HAP-1 (cell line): ENCODE measurements around the gene PPM1J.
A peak's percentile ranks its signal among the peaks of the same experiment; 100 is the strongest.
"Not testable (repeated sequence)": the region's sequence is repeated elsewhere in the genome, so short reads cannot be mapped to it uniquely, and the experiment has no call there.

Source experiments
- DNase-seq, 2 experiments: peaks; one replicate each; pipeline ENCODE4 v3.0.0-alpha.2; 2016 to 2020; ENCODE audit warnings: low spot score in 2 of 2
- H3K27me3 ChIP-seq: fragments of 250-450 bp; sonication (Bioruptor Pico); 2 replicates; pipeline ENCODE4 v1.5.1; 2020; ENCODE audit warnings: low read depth, mild to moderate bottlenecking, moderate library complexity
- H3K36me3 ChIP-seq: fragments of 250-450 bp; sonication (Bioruptor Pico); replicated peaks from 2 replicates; pipeline ENCODE4 v1.5.1; 2020; ENCODE audit warnings: mild to moderate bottlenecking
- H3K4me1 ChIP-seq: fragments of 250-450 bp; sonication (Bioruptor Pico); 2 replicates; pipeline ENCODE4 v1.5.1; 2020; ENCODE audit warnings: mild to moderate bottlenecking
- H3K4me3 ChIP-seq: fragments of 250-450 bp; sonication (Bioruptor Pico); 2 replicates; pipeline ENCODE4 v1.5.1; 2020; ENCODE audit warnings: mild to moderate bottlenecking, moderate library complexity
- H3K9me3 ChIP-seq: fragments of 250-450 bp; sonication (Bioruptor Pico); 2 replicates; pipeline ENCODE4 v1.5.1; 2020; ENCODE audit warnings: mild to moderate bottlenecking, moderate library complexity
- in situ Hi-C: fragments of 300-500 bp; cut with MboI; formaldehyde crosslinking; loops from 3 replicates; pipeline ENCODE4 v1.14.3; 2020; ENCODE audit warnings: low sequenced_read_pairs, inconsistent platforms, mixed read lengths

PPM1J gene

DNA sequence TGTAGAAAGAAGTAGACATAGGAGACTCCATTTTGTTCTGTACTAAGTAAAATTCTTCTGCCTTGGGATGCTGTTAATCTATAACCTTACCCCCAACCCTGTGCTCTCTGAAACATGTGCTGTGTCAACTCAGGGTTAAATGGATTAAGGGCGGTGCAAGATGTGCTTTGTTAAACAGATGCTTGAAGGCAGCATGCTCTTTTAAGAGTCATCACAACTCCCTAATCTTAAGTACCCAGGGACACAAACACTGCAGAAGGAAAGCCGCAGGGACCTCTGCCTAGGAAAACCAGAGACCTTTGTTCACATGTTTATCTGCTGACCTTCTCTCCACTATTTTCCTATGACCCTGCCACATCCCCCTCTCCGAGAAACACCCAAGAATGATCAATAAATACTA is 13.9 kb upstream of the PPM1J start:
- H3K36me3 ChIP-seq, DNase-seq, in situ Hi-C loops, H3K9me3 ChIP-seq, H3K27me3 ChIP-seq, H3K4me1 ChIP-seq, H3K4me3 ChIP-seq: not testable (repeated sequence)

DNA sequence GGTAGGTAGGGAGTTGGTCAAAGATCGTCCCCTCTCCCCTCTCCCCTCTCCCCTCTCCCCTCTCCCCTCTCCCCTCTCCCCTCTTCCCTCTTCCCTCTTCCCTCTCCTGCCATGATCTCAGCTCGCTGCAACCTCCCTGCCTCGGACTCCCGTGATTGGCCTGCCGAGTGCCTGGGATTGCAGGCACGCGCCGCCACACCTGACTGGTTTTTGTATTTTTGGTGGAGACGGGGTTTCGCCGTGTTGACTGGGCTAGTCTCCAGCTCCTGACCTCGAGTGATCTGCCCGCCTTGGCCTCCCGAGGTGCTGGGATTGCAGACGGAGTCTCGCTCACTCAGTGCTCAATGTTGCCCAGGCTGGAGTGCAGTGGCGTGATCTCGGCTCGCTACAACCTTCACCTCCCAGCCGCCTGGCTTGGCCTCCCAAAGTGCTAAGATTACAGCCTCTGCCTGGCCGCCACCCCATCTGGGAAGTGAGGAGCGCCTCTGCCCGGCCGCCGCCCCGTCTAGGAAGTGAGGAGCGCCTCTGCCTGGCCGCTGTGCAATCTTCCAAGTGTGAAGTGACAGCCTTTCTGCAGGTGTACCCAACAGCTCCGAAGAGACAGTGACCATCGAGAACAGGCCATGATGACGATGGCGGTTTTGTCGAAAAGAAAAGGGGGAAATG is 13.3 kb upstream of the PPM1J start:
- in situ Hi-C loops, H3K27me3 ChIP-seq, DNase-seq, H3K4me3 ChIP-seq, H3K9me3 ChIP-seq, H3K4me1 ChIP-seq, H3K36me3 ChIP-seq: not testable (repeated sequence)

DNA sequence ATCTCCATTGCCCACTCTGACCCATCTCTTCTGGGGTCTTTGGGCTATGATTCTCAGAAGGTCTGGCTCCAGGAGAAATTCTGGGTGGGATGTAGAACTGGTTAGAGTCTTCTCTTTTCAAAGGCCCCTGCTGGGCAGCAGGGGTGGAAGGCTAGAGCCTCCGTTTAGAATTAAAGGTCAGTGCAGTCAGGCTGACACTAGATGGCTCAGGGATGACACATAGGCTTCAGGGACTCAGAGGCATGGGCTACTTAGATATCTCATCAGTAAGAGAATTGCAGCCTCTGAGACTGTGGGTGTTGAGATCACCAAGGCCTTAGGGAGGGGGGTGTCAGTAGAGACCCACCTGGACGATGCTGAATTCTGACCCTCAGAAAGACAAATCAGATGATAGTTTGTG is 12.6 kb upstream of the PPM1J start:
- Histone ChIP-seq H3K36me3 (no peaks in the 10 kb centered on the region), H3K9me3 (no peaks in the 10 kb centered on the region), H3K27me3 (no peaks in the 10 kb centered on the region), H3K4me3 (no peak overlapping the region), H3K4me1 (no peaks in the 10 kb centered on the region)
- DNase-seq: no peak
- in situ Hi-C loops: no loop called here

DNA sequence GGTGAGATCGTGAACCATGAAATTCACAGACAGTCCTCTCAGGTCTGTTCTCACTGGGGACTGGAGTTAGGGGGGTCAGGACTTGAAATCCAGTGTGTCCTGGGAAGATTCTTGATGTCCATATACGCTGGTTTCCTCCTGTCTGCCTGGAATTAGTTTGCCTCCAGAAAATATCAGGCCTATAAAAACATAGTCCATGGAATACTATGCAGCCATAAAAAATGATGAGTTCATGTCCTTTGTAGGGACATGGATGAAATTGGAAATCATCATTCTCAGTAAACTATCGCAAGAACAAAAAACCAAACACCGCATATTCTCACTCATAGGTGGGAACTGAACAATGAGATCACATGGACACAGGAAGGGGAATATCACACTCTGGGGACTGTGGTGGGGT is 9.1 kb upstream of the PPM1J start:
- H3K36me3 ChIP-seq, in situ Hi-C loops, DNase-seq, H3K27me3 ChIP-seq, H3K4me1 ChIP-seq, H3K9me3 ChIP-seq, H3K4me3 ChIP-seq: not testable (repeated sequence)

DNA sequence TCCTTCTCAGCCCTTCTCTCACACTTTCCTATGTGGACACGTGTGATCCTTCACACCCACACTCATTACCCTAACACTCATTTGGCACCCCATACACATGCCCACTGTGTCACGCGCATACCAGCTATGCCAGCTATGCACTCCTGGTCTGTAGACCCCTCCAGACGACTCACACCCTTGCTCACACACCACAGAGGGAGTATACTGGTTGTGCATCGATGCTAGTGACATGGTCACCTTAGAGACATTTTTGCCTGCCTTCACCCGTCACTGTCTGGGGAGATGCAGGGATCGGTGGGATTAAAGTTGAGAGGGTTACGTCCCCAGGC is 8.3 kb upstream of the PPM1J start:
- no peak overlapping the region for H3K4me3 ChIP-seq
- H3K27me3 ChIP-seq: peaks cover 6% of the 10 kb centered on the region
- no peaks in the 10 kb centered on the region for H3K9me3 ChIP-seq
- in situ Hi-C loops: no loop called here
- DNase-seq: no peak
- no peaks in the 10 kb centered on the region for H3K36me3 ChIP-seq
- H3K4me1 ChIP-seq: peaks cover 2% of the 10 kb centered on the region; the same call in 1 of the 2 replicates

DNA sequence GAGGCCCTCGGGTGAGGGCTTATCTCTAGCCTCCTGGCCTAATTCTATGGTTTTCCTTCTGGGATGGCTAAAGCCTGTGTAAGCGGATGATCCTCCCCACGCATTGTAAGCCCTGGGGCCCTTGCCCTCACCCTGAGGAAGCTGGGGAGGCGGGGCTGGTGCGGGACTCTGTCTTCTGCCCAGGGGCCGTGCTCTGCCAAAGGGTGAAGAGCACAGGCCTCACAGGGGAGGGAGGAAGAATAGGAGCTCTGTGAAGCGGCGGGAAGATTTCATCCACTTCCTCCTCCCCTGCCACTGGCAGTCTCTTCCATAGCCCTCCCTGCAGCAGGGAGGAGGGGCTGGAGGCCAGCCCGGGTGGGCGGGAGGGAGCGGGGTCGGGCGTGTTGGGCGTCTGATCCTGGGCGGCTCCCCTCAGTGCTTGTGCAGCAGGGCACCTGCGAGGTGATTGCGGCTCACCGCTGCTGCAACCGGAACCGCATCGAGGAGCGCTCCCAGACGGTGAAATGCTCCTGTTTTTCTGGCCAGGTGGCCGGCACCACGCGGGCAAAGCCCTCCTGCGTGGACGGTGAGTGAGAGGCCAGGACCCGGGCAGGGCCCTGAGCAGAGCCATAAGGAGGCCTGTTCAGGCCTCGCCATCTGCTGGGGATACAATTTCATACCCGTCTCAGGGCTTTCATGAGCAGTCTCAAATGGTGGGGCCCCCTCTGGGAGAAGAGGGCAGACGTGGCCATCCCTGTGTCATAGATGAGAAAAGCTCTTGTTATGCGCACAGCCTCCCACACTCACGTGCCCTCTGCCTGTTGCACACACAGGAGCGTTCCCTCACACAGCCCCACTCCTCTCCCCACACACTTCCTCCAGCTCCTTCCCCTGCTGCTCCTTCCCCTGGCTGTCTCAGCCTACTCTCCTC is 7.7 kb upstream of the PPM1J start:
- in situ Hi-C loops: no loop called here
- Histone ChIP-seq H3K36me3 (no peaks in the 10 kb centered on the region), H3K27me3 (peaks cover 12% of the 10 kb centered on the region), H3K9me3 (no peaks in the 10 kb centered on the region), H3K4me3 (no peak overlapping the region), H3K4me1 (peaks cover 2% of the 10 kb centered on the region; the same call in 1 of the 2 replicates)
- DNase-seq: peak in 1 of 2 experiments; percentile 67

DNA sequence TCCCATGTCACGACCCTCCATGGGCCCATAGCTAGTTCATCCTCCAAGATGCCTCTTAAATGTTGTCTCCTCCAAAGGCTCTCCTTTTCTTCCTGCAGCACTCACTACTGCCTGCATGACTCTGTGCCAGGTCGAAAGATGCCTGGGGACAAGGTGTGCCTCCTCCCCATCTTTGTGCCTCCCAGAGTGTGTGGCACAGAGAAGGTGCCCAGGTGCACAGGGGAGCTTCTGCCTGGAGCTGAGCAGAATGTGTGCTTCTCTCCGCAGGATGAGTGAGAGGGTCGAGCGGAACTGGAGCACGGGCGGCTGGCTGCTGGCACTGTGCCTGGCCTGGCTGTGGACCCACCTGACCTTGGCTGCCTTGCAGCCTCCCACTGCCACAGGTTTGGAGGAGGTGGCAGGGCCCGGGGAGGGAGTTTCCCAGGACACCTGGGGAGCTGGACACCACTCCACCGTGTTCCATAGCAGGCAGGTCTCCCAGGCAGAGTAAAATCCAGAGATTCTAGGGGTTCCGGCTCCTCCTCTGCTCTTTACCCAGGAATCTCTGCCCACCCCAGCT is 6.9 kb upstream of the PPM1J start:
- no peak overlapping the region for H3K4me3 ChIP-seq
- in situ Hi-C loops: no loop called here
- no peaks in the 10 kb centered on the region for H3K9me3 ChIP-seq
- H3K36me3 ChIP-seq: no peaks in the 10 kb centered on the region
- DNase-seq: no peak
- peaks cover 13% of the 10 kb centered on the region for H3K27me3 ChIP-seq
- H3K4me1 ChIP-seq: peaks cover 2% of the 10 kb centered on the region; the same call in 1 of the 2 replicates

DNA sequence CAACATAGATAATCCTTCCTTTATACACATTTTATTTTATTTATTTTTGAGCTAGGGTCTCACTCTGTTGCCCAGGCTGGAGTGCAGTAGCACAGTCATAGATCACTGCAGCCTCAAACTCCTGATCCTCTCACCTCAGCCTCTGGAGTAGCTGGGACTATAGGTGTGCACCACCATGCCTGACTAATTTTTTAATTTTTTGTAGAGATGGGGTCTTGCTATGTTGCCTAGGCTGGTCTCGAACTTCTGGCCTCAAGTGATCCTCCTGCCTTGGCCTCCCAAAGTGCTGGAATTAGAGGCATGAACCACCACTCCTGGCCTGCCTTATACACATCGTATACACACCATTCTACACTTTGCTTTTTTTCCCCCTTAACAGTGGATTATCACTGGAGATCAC is 6.2 kb upstream of the PPM1J start:
- peaks cover 15% of the 10 kb centered on the region for H3K27me3 ChIP-seq
- H3K4me3 ChIP-seq, H3K9me3 ChIP-seq, H3K4me1 ChIP-seq, in situ Hi-C loops, DNase-seq, H3K36me3 ChIP-seq: not testable (repeated sequence)

DNA sequence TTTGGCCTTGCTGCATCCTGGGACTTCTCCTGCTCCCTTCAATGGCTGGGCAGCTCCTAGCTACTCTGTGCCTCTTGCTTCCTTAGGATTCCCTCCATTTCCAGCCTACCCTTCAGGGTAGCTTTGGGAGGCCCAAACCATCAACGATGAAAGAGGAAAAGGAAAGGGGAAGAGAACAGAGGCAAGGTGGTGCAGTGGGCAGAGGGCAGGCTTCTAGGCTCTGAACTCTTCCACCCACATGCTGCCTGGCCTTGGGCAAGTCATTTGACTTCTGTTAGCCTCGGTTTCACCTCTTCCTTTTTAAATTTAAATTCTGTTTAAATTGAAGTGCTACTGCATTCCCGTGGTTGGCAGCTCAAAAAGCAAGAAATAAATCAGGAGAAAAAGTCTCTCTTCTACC is 5.7 kb upstream of the PPM1J start:
- Histone ChIP-seq H3K4me1 (peaks cover 2% of the 10 kb centered on the region), H3K36me3 (no peaks in the 10 kb centered on the region), H3K4me3 (no peak overlapping the region), H3K27me3 (peaks cover 15% of the 10 kb centered on the region), H3K9me3 (no peaks in the 10 kb centered on the region)
- in situ Hi-C loops: no loop called here
- DNase-seq: no peak

DNA sequence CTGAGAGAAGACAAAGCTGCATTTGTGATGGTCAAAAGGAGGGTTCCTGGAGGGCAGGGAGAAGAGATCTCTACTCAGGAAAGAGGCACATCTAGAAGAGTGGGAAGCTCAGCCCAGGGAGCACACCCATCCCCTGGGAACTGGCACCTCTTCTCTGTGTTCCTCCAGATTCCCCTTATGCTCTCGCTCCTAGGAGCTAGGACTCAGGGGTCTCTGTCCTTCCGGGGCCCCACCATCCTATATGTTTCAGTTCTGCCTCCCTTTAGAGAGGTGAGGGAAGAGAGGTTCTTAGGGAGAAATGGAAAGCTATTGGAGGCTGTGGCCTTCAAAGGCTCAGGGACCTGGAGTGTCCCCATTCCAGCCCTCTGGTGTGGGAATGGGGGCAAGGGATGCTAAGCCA is 4.6 kb upstream of the PPM1J start:
- in situ Hi-C loops: loop anchor here (5.0 to 10.0 kb wide), 3 partner anchors 88 to 355 kb away; partner anchors contain the start of gene LRIG2
- H3K4me3 ChIP-seq: no peak overlapping the region
- H3K9me3 ChIP-seq: no peaks in the 10 kb centered on the region
- H3K27me3 ChIP-seq: peaks cover 17% of the 10 kb centered on the region
- no peaks in the 10 kb centered on the region for H3K36me3 ChIP-seq
- DNase-seq: no peak
- H3K4me1 ChIP-seq: peaks cover 2% of the 10 kb centered on the region

DNA sequence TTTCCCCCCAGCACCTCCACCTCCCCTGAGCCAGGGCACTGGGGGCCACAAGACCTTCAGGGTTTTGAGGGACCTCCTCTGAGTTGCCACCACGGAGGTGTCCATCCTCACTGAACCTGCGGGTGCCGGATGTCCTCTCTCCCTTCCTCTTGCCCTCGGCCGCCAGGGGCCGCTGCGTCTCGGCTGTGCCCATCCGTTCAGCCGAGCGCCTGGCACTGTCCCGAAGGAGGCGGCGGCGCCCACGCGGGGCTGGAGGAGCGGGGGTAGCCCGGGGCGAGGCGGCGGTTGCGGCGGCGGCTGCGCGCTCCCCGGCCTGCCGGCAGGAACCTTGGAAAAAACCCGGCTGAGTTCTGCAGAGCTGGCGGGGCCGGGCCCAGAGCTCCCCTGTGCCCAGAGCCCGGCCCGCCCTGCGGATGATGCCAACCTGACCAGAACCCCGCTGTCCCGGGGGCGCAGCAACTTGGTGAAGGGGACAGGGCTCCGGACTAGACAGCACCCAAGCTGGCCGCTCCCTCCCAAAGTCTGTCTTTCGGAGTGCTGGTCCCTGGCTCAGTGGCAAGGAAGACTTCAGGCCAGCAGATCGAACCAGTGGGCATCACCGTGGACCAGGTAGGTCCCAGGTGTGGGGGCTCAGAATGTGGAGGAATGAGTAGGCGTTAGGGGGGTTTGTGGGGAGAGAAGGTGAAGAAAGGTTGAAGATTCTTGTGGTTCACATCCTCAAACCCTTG is 3.7 kb upstream of the PPM1J start:
- Histone ChIP-seq H3K4me3 (no peak overlapping the region), H3K9me3 (no peaks in the 10 kb centered on the region), H3K4me1 (peaks cover 6% of the 10 kb centered on the region), H3K36me3 (no peaks in the 10 kb centered on the region), H3K27me3 (peaks cover 26% of the 10 kb centered on the region)
- in situ Hi-C loops: loop anchor here (5.0 to 10.0 kb wide), 3 partner anchors 88 to 356 kb away; partner anchors contain the start of gene LRIG2
- DNase-seq: peak; percentile 63 to 89

DNA sequence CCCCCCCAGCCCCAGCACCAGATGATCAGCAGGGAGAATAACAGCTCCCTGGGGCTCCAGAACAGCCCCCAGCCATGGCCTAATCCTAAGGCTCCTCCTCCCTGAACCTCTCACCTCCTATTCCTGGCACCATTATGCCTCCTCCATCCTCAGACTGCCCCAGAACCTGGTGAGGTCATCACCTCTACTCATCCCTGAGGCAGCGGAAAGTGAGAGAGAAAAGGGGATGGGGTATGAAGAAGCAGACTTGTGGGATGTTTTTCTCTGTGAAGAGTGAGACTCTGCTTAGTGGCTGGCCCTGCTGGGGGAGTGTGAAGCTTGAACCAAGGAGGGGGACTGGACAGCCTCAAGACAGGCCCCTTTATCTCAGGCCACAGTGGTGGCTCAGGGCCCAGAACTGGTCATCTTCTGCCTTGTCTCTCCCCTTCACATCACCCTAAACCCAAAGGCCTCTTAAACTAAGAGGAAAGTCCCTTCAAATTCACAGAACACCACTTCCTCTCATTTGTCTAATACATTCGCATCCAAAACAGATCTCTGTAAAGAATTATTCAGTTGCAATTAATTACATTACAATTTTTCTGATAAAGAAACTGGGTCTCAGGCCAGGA is 2.2 kb upstream of the PPM1J start:
- in situ Hi-C loops: loop anchor here (5.0 to 10.0 kb wide), 3 partner anchors 90 to 357 kb away; partner anchors contain the start of gene LRIG2

DNA sequence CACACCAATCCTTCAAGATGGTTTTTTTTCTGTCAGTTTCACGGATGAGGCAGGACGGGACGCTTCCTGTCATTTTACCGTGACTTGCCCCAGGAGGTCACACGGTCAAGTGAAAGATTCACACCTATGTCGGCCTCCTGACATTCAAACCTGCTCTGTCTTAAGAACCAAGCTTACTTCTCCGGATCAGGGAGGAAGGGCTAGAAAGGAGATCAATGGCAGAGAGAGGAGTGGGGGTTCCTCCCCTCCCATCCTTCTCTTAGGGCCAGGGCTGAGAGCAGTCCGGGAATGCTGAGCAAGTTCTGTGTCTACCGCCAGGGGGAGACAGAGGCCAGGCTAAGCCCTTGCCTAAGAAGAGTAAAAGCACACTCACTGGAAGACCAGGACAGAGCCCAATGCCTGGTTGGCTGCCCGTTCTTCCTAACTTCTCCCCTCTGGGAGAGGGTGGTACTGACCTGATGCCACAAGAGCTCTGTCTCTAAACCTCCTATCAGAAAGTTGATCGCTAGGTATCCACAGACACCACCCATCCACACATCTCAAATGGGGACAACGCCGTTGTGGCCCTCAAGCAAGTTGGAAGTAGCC is 1.1 kb upstream of the PPM1J start:
- peaks cover 26% of the 10 kb centered on the region for H3K27me3 ChIP-seq
- peak; percentile 81 to 93 for DNase-seq
- no peaks in the 10 kb centered on the region for H3K36me3 ChIP-seq
- peak overlapping the region; percentile 35 for H3K4me3 ChIP-seq
- peaks cover 4% of the 10 kb centered on the region for H3K4me1 ChIP-seq
- in situ Hi-C loops: loop anchor here (5.0 to 10.0 kb wide), 3 partner anchors 91 to 359 kb away; partner anchors contain the start of gene LRIG2
- H3K9me3 ChIP-seq: no peaks in the 10 kb centered on the region

More for the DNA sequence above, 2.2 kb upstream of the PPM1J start:
- Histone ChIP-seq H3K27me3 (peaks cover 26% of the 10 kb centered on the region), H3K9me3 (no peaks in the 10 kb centered on the region), H3K36me3 (no peaks in the 10 kb centered on the region), H3K4me3 (no peak overlapping the region), H3K4me1 (peaks cover 4% of the 10 kb centered on the region)
- DNase-seq: no peak
